Adrenal gland (tissue), 5 donors: Measurements from ENCODE around the gene PTPRJ.

ENCODE experiments used
- CTCF ChIP-seq, 6 experiments: fragments of 450-650 bp in 4 of 6; fragments of 200-600 bp in 2 of 6; sonication (generic) in 1 of 6; IDR thresholded peaks; 1 replicate in 5 of 6; 2 replicates in 1 of 6; pipeline versions ENCODE4 v1.5.1 to v1.8.0; 2016 to 2021; ENCODE audit warnings: antibody characterized with exemption in 6 of 6, mild to moderate bottlenecking in 2 of 6, moderate library complexity in 1 of 6
- POLR2A ChIP-seq, 2 donors: fragments of 450-650 bp; IDR thresholded peaks; one replicate each; pipeline ENCODE4 v1.6.1; 2017; ENCODE audit warnings: antibody characterized with exemption in 2 of 2, mild to moderate bottlenecking in 2 of 2, moderate library complexity in 1 of 2
- donor health status: DM: no; HTN: no; CAD: no.

- TF ChIP-seq POLR2A (IDR thresholded peaks at IDR 0.05) (no peak), CTCF (IDR thresholded peaks at IDR 0.05) (no peak)
Observed at GRCh38 chr11:48075637-48076036, 95.3 kb downstream of the PTPRJ start.
